PC-3 (cell line): ENCODE measurements around the gene ABTB2. TPM values are rescaled to one million over a fixed set of nuclear protein-coding genes. Genes with fewer than 3 reads are reported as not detected.

Experiments
- ATAC-seq: fragments of 200-7000 bp; cut with Tn5 transposase; 2 replicates; pipeline ENCODE4 v1.9.1; 2020; ENCODE audit warnings: mild to moderate bottlenecking, moderate library complexity
- BruUV-seq: library from RNA; stranded (reverse); fragments of 400-500 nt; replicated peaks from 2 replicates; lab custom pipeline; 2021; lab: Mats Ljungman, UMichigan
- CTCF ChIA-PET: fragments of 300-600 bp; sonication (Branson Sonifier 250); formaldehyde crosslinking; loops from one replicate; lab custom pipeline; 2022; ENCODE audit warnings: antibody characterized with exemption; lab: Charles Lee
- POLR2A ChIA-PET: fragments of 300-600 bp; sonication (Branson Sonifier 250); formaldehyde crosslinking; loops from one replicate; lab custom pipeline; 2022; ENCODE audit warnings: antibody characterized with exemption; ENCODE audit not compliant: unreplicated experiment; lab: Charles Lee
- DNase-seq: peaks from one replicate; pipeline ENCODE4 v3.0.0-alpha.2; 2015
- H2AFZ ChIP-seq: fragments of 300-600 bp; sonication (generic); 2 replicates; pipeline ENCODE4 v1.6.0; 2016; ENCODE audit warnings: antibody characterized with exemption, low read length
- H3F3A ChIP-seq: fragments of 300-600 bp; sonication (generic); one replicate; pipeline ENCODE4 v1.6.0; 2017; ENCODE audit warnings: antibody characterized with exemption, low read length, control low read depth, mild to moderate bottlenecking; ENCODE audit not compliant: unreplicated experiment
- H3K27ac ChIP-seq: fragments of 300-600 bp; sonication (generic); 2 replicates; pipeline ENCODE4 v1.5.1; 2016; ENCODE audit warnings: mild to moderate bottlenecking, low read length
- H3K27me3 ChIP-seq: fragments of 300-600 bp; sonication (generic); 2 replicates; pipeline ENCODE4 v1.6.1; 2016; ENCODE audit warnings: low read length, mixed read lengths
- H3K36me3 ChIP-seq: fragments of 300-600 bp; sonication (generic); 2 replicates; pipeline ENCODE4 v1.6.1; 2016; ENCODE audit warnings: low read depth, mixed run types, low read length, mixed read lengths
- H3K4me1 ChIP-seq: fragments of 300-600 bp; sonication (generic); 2 replicates; pipeline ENCODE4 v1.5.1; 2016; ENCODE audit warnings: low read length; ENCODE audit not compliant: insufficient read depth
- H3K4me2 ChIP-seq: fragments of 300-600 bp; sonication (generic); 2 replicates; pipeline ENCODE4 v1.6.0; 2016; ENCODE audit warnings: low read length
- H3K4me3 ChIP-seq: fragments of 300-600 bp; sonication (generic); 2 replicates; pipeline ENCODE4 v1.5.1; 2016; ENCODE audit warnings: mild to moderate bottlenecking, low read length, mixed read lengths
- H3K79me2 ChIP-seq: fragments of 300-600 bp; sonication (generic); 2 replicates; pipeline ENCODE4 v1.6.1; 2017; ENCODE audit warnings: low read length, mixed read lengths
- H3K9ac ChIP-seq: fragments of 300-600 bp; sonication (generic); 2 replicates; pipeline ENCODE4 v1.6.0; 2016; ENCODE audit warnings: mild to moderate bottlenecking, low read length
- H3K9me2 ChIP-seq: fragments of 300-600 bp; sonication (generic); replicated peaks from 2 replicates; pipeline ENCODE4 v1.6.1; 2016; ENCODE audit warnings: mixed run types, low read length, mixed read lengths
- H3K9me3 ChIP-seq: fragments of 300-600 bp; sonication (generic); 2 replicates; pipeline ENCODE4 v1.6.1; 2016; ENCODE audit warnings: low read length, mixed read lengths
- H4K20me1 ChIP-seq: fragments of 300-600 bp; sonication (generic); 2 replicates; pipeline ENCODE4 v1.6.1; 2016; ENCODE audit warnings: low read length, mixed read lengths
- EZH2 ChIP-seq: fragments of 300-600 bp; sonication (generic); IDR thresholded peaks from one replicate; pipeline ENCODE4 v1.6.1; 2017; ENCODE audit warnings: antibody characterized with exemption, mild to moderate bottlenecking, low read length; ENCODE audit not compliant: unreplicated experiment
- EZH2phosphoT487 ChIP-seq: fragments of 300-600 bp; sonication (generic); IDR thresholded peaks from 2 replicates; pipeline ENCODE4 v1.6.1; 2018; ENCODE audit warnings: mild to moderate bottlenecking, antibody characterized with exemption, low read length, borderline replicate concordance
- intact Hi-C: fragments of 100-400 bp; cut with micrococcal nuclease; formaldehyde crosslinking; loops from 2 replicates; pipeline ENCODE4 v1.9.0; 2023
- total RNA-seq: library from RNA; depleted of rRNA; stranded (reverse); fragments of >200 nt; gene quantifications from 2 replicates; pipeline ENCODE4 v1.2.3, GENCODE V29; 2014
- TF ChIP-seq, protein P1 (sequence below): fragments of 300-600 bp; sonication (generic); conservative IDR thresholded peaks from 2 replicates; pipeline ENCODE4 v1.5.1; 2017; ENCODE audit warnings: antibody characterized with exemption, low read depth, mild to moderate bottlenecking, low read length

ABTB2 gene
- total RNA-seq, 1 experiment from 2014 or later: 5.2 TPM

DNA sequence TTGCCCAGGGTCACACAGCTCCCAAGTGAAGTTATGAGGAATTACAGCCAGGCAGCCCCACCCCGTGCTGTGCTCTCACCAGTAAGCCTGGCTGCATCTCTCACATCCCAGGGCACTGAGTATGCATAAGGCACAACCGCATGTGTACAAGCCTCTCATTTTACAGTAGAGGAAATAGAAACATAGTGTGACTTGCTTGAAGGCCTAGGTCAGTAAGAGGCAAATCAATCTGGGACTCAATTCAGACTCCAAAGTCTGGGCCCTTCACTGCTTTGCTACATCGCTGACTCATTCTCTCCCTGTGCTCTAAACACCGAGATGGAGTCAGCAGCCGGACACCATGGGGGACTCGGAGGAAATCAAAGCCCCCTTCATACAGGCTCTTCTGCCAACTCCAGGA is 7.9 kb downstream of the ABTB2 start:
- Histone ChIP-seq H3K9me3 (no peaks in the 10 kb centered on the region), H3F3A (peaks cover 3% of the 10 kb centered on the region), H3K79me2 (peaks cover 55% of the 10 kb centered on the region), H3K9me2 (no peaks in the 10 kb centered on the region), H3K36me3 (no peaks in the 10 kb centered on the region), H2AFZ (no peak overlapping the region), H4K20me1 (peaks cover 2% of the 10 kb centered on the region; the same call in 1 of the 2 replicates), H3K4me3 (no peak overlapping the region), H3K9ac (no peak overlapping the region), H3K27me3 (no peaks in the 10 kb centered on the region), H3K4me1 (peaks cover 26% of the 10 kb centered on the region), H3K27ac (no peak overlapping the region), H3K4me2 (no peak overlapping the region)
- TF ChIP-seq, protein P1, sequence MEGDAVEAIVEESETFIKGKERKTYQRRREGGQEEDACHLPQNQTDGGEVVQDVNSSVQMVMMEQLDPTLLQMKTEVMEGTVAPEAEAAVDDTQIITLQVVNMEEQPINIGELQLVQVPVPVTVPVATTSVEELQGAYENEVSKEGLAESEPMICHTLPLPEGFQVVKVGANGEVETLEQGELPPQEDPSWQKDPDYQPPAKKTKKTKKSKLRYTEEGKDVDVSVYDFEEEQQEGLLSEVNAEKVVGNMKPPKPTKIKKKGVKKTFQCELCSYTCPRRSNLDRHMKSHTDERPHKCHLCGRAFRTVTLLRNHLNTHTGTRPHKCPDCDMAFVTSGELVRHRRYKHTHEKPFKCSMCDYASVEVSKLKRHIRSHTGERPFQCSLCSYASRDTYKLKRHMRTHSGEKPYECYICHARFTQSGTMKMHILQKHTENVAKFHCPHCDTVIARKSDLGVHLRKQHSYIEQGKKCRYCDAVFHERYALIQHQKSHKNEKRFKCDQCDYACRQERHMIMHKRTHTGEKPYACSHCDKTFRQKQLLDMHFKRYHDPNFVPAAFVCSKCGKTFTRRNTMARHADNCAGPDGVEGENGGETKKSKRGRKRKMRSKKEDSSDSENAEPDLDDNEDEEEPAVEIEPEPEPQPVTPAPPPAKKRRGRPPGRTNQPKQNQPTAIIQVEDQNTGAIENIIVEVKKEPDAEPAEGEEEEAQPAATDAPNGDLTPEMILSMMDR: no peak
- no peak for TF ChIP-seq EZH2
- TF ChIP-seq EZH2phosphoT487: no peak
- CTCF ChIA-PET: no interaction called here
- BruUV-seq: no TSS peak
- ATAC-seq: no peak
- no peak for DNase-seq
- intact Hi-C loops: no loop called here
- POLR2A ChIA-PET: no interaction called here

DNA sequence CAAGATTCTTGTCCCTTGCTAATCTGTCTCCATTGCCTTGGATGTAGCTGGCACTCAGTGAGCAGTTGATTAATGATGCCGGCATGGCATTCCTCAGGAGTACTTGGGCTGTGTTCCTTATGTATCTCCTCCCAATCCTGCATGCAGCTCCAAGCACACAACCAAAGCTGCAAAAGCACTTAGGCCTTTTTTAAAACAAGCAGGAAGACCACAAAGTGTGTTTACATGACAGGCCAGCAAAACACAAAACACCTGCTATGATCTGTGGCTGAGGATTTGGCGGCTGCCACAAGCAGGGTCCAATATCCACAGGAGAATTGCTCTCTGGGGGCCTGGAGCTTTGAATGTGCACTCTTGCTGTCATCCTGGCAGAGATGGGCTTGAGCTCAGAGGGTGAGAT is 8.9 kb downstream of the ABTB2 start:
- TF ChIP-seq, protein P1: no peak
- no peak for TF ChIP-seq EZH2phosphoT487
- no peak for TF ChIP-seq EZH2
- no TSS peak for BruUV-seq
- Histone ChIP-seq H3K9me3 (no peaks in the 10 kb centered on the region), H4K20me1 (0 out of 2 replicates have a peak, but pooled peaks cover 6% of the 10 kb centered on the region), H3K27me3 (no peaks in the 10 kb centered on the region), H3F3A (peaks cover 9% of the 10 kb centered on the region), H3K79me2 (peaks cover 53% of the 10 kb centered on the region), H3K36me3 (no peaks in the 10 kb centered on the region), H3K27ac (no peak overlapping the region), H2AFZ (no peak overlapping the region), H3K9ac (no peak overlapping the region), H3K9me2 (no peaks in the 10 kb centered on the region), H3K4me3 (no peak overlapping the region), H3K4me2 (no peak overlapping the region), H3K4me1 (peaks cover 31% of the 10 kb centered on the region)
- no peak for DNase-seq
- no peak for ATAC-seq
- intact Hi-C loops: no loop called here
- ChIA-PET CTCF (no interaction called here), POLR2A (no interaction called here)

DNA sequence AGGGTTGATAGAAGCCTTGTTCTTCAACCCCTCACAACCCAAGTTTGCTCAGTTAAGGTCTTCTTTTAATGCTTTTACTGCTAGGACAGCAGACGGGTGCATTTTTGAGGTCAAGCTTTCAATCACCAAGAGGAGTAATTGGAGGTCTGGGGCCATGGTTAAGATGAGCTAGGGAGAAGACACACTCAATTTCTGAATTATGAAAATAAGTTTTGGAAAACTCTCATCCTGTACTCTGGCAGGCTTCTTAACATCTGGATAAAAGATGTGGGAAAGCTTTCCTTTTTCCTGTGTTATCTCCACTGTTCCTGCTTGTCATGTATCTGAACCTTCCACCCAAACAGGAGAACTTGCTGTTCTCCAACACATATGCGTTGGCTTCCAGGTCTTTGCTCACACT is 9.7 kb downstream of the ABTB2 start:
- Histone ChIP-seq H3K9me3 (no peaks in the 10 kb centered on the region), H3K36me3 (no peaks in the 10 kb centered on the region), H3K27me3 (no peaks in the 10 kb centered on the region), H3K9me2 (no peaks in the 10 kb centered on the region), H3K4me3 (no peak overlapping the region), H2AFZ (no peak overlapping the region), H3K4me1 (peaks cover 38% of the 10 kb centered on the region), H3K9ac (no peak overlapping the region), H3F3A (peaks cover 10% of the 10 kb centered on the region), H3K27ac (no peak overlapping the region), H3K79me2 (peaks cover 53% of the 10 kb centered on the region), H3K4me2 (no peak overlapping the region), H4K20me1 (0 out of 2 replicates have a peak, but pooled peaks cover 7% of the 10 kb centered on the region)
- no peak for ATAC-seq
- BruUV-seq: no TSS peak
- intact Hi-C loops: no loop called here
- CTCF ChIA-PET: no interaction called here
- POLR2A ChIA-PET: no interaction called here
- DNase-seq: no peak
- TF ChIP-seq, protein P1: no peak
- no peak for TF ChIP-seq EZH2phosphoT487
